ENCODE data around the gene INPP1.

INPP1 gene

DNA sequence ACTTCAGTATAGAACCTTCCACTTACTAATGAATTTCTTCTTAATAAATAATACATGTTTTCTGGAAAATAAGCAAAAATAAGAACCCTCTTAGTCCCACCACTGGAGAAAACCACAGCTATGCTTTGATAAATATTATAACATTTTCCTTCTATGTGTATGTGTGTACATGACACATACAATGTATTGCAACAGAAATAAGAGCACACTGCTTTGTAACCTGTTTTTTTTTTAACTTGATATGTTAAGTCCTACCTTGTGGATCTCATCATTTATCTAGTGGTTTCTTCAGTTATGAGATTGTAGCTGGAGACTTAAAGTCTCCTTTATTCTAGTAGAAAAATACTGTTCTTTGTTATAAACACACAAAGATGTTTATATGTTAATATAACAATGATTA is 17.2 kb downstream of the INPP1 start:
- Histone ChIP-seq H3K36me3 (ENCODE audit: insufficient read depth) (no peaks in the 10 kb centered on the region), H3K27ac (0 out of 2 replicates have a peak overlapping the region, but pooled peaks have one; percentile 27), H3K4me3 (IDR thresholded peaks at IDR 0.05; ENCODE audit: insufficient read depth, low read depth, low read length) (no peak overlapping the region), H3K4me2 (peak overlapping the region; percentile 73), H3K4me1 (ENCODE audit: low read depth, poor library complexity, severe bottlenecking) (peaks cover 15% of the 10 kb centered on the region), H3K9ac (0 out of 2 replicates have a peak overlapping the region, but pooled peaks have one; percentile 19), H2AFZ (ENCODE audit: low read depth) (peak overlapping the region; percentile 78; the same call in 1 of the 2 replicates), H3K27me3 (ENCODE audit: insufficient read depth, low read depth) (no peaks in the 10 kb centered on the region), H4K20me1 (ENCODE audit: insufficient read depth) (no peaks in the 10 kb centered on the region), H3K79me2 (ENCODE audit: insufficient read depth, low read depth) (no peaks in the 10 kb centered on the region)
- TF ChIP-seq, protein P1, sequence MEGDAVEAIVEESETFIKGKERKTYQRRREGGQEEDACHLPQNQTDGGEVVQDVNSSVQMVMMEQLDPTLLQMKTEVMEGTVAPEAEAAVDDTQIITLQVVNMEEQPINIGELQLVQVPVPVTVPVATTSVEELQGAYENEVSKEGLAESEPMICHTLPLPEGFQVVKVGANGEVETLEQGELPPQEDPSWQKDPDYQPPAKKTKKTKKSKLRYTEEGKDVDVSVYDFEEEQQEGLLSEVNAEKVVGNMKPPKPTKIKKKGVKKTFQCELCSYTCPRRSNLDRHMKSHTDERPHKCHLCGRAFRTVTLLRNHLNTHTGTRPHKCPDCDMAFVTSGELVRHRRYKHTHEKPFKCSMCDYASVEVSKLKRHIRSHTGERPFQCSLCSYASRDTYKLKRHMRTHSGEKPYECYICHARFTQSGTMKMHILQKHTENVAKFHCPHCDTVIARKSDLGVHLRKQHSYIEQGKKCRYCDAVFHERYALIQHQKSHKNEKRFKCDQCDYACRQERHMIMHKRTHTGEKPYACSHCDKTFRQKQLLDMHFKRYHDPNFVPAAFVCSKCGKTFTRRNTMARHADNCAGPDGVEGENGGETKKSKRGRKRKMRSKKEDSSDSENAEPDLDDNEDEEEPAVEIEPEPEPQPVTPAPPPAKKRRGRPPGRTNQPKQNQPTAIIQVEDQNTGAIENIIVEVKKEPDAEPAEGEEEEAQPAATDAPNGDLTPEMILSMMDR (conservative IDR thresholded peaks at IDR 0.05; ENCODE audit: low read depth, low read length): no peak

DNA sequence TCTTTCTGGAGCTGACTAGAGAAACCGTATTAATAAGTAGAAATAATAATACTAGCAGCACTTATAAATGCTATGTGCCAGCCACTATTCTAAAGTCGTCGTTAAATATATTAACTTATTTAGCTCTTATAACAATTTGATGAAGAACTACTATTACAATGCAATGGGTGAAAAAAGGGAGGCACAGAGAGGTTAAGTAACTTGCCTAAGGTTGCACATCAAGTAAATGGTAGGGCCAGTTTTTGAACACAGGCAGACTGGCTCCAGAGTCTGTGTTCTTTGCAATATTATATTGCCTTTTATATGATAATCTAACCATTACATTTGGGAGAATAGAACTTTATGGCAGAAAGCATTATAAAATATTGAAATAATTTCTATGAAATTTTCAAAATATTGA is 17.6 kb downstream of the INPP1 start:
- no peaks in the 10 kb centered on the region for H3K79me2 ChIP-seq (ENCODE audit: insufficient read depth, low read depth)
- no peak overlapping the region for H3K9ac ChIP-seq
- no peaks in the 10 kb centered on the region for H3K27me3 ChIP-seq (ENCODE audit: insufficient read depth, low read depth)
- no peak overlapping the region for H3K27ac ChIP-seq
- H4K20me1 ChIP-seq (ENCODE audit: insufficient read depth): no peaks in the 10 kb centered on the region
- no peak overlapping the region for H3K4me2 ChIP-seq
- TF ChIP-seq, protein P1 (conservative IDR thresholded peaks at IDR 0.05; ENCODE audit: low read depth, low read length): no peak
- peaks cover 15% of the 10 kb centered on the region for H3K4me1 ChIP-seq (ENCODE audit: low read depth, poor library complexity, severe bottlenecking)
- H2AFZ ChIP-seq (ENCODE audit: low read depth): no peak overlapping the region
- H3K4me3 ChIP-seq (IDR thresholded peaks at IDR 0.05; ENCODE audit: insufficient read depth, low read depth, low read length): no peak overlapping the region
- H3K36me3 ChIP-seq (ENCODE audit: insufficient read depth): no peaks in the 10 kb centered on the region

DNA sequence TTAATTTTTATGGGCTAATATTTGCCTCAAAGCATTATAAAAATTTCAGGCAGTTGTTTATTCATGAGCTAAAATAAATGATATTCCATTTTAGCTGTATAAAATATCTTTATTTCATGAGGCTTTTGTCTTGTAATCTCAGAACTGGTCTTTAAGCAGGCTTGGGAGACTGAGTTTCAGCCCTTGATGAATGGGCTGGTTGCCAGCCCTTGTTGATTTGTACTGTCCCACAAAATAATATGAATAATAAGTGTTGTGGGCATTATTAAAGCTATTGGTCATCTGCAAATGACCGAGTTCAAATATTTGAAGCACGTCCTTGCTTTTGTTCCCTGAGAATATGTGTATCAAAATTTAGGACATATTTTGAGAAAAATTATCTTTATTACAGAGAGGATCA is 18.2 kb downstream of the INPP1 start:
- Histone ChIP-seq H3K27ac (no peak overlapping the region), H3K9ac (no peak overlapping the region), H3K27me3 (ENCODE audit: insufficient read depth, low read depth) (no peaks in the 10 kb centered on the region), H4K20me1 (ENCODE audit: insufficient read depth) (no peaks in the 10 kb centered on the region), H2AFZ (ENCODE audit: low read depth) (no peak overlapping the region), H3K4me2 (no peak overlapping the region), H3K36me3 (ENCODE audit: insufficient read depth) (no peaks in the 10 kb centered on the region), H3K79me2 (ENCODE audit: insufficient read depth, low read depth) (no peaks in the 10 kb centered on the region), H3K4me3 (IDR thresholded peaks at IDR 0.05; ENCODE audit: insufficient read depth, low read depth, low read length) (no peak overlapping the region), H3K4me1 (ENCODE audit: low read depth, poor library complexity, severe bottlenecking) (peaks cover 15% of the 10 kb centered on the region)
- TF ChIP-seq, protein P1 (conservative IDR thresholded peaks at IDR 0.05; ENCODE audit: low read depth, low read length): no peak

DNA sequence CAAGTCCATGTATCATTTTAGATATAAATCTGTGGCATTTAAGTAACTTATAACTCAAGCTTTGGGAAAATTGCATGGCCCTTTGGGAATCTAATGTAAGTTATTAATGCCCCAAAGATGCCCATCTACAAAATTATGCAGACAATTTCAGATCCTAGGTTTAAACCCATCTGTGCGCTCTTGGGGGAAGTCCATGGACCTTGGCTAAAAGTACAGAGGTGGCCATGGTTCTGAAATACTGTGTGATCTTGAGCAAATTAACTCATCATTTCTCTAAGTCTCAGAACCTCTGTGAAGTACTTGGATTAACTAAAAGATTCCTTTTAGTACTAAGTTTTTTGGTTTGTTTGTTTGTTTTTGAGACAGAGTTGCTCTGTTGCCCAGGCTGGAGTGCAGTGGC is 19.5 kb downstream of the INPP1 start:
- Histone ChIP-seq H3K36me3 (ENCODE audit: insufficient read depth) (no peaks in the 10 kb centered on the region), H4K20me1 (ENCODE audit: insufficient read depth) (no peaks in the 10 kb centered on the region), H3K4me1 (ENCODE audit: low read depth, poor library complexity, severe bottlenecking) (peaks cover 15% of the 10 kb centered on the region), H3K79me2 (ENCODE audit: insufficient read depth, low read depth) (no peaks in the 10 kb centered on the region), H3K27me3 (ENCODE audit: insufficient read depth, low read depth) (no peaks in the 10 kb centered on the region), H2AFZ (ENCODE audit: low read depth) (no peak overlapping the region), H3K4me3 (IDR thresholded peaks at IDR 0.05; ENCODE audit: insufficient read depth, low read depth, low read length) (no peak overlapping the region), H3K4me2 (no peak overlapping the region), H3K27ac (no peak overlapping the region), H3K9ac (no peak overlapping the region)
- TF ChIP-seq, protein P1 (conservative IDR thresholded peaks at IDR 0.05; ENCODE audit: low read depth, low read length): no peak
